Frontal cortex (tissue), 4 donors: Measurements from ENCODE around the gene PNPLA8. TPM values are rescaled to one million over a fixed set of nuclear protein-coding genes. Genes with fewer than 3 reads are reported as not detected.
"Not testable (repeated sequence)": the region's sequence is repeated elsewhere in the genome, so short reads cannot be mapped to it uniquely, and the experiment has no call there.

Source experiments
- DNase-seq, 2 donors: peaks; one replicate each; pipeline ENCODE4 v3.0.0; 2012; ENCODE audit warnings: low spot score in 2 of 2
- FAIRE-seq: peaks from 2 replicates; lab custom pipeline; 2012; peaks lifted over from hg19 to GRCh38; lab: Jason Lieb, UNC
- total RNA-seq: library from RNA; depleted of rRNA; stranded (reverse); fragments of >200 nt; gene quantifications from one replicate; pipeline ENCODE4 v1.2.3, GENCODE V29; 2014
- donor health status: control.
- donor health status: control.
- donor health status: control.

The PNPLA8 gene
- total RNA-seq, 1 donor from 2014 or later: 85.6 TPM

GRCh38 chr7:108484137-108484536 is 41.8 kb downstream of the PNPLA8 start:
- DNase-seq (no peak), FAIRE-seq (no peak)

GRCh38 chr7:108480311-108480710 is 45.6 kb downstream of the PNPLA8 start:
- FAIRE-seq: no peak
- DNase-seq: no peak

GRCh38 chr7:108479751-108480150 is 46.2 kb downstream of the PNPLA8 start:
- FAIRE-seq: peak; percentile 39

GRCh38 chr7:108479118-108479517 is 46.8 kb downstream of the PNPLA8 start:
- no peak for DNase-seq
- no peak for FAIRE-seq

More at GRCh38 chr7:108479751-108480150, 46.2 kb downstream of the PNPLA8 start:
- no peak for DNase-seq

GRCh38 chr7:108468246-108468645 is 57.7 kb downstream of the PNPLA8 start:
- FAIRE-seq (no peak), DNase-seq (no peak)

- no peak for FAIRE-seq
Measured at GRCh38 chr7:108467391-108467790, 58.5 kb downstream of the PNPLA8 start.

GRCh38 chr7:108466322-108466721 is 59.6 kb downstream of the PNPLA8 start:
- DNase-seq, FAIRE-seq: not testable (repeated sequence)

More at GRCh38 chr7:108467391-108467790, 58.5 kb downstream of the PNPLA8 start:
- DNase-seq: no peak

- FAIRE-seq (no peak), DNase-seq (no peak)
Measured at GRCh38 chr7:108464743-108465142, 61.2 kb downstream of the PNPLA8 start.

- DNase-seq (no peak), FAIRE-seq (no peak)
Measured at GRCh38 chr7:108463613-108464012, 62.3 kb downstream of the PNPLA8 start.

GRCh38 chr7:108461840-108462239 is 64.1 kb downstream of the PNPLA8 start:
- no peak for DNase-seq

GRCh38 chr7:108460964-108461363 is 65.0 kb downstream of the PNPLA8 start:
- FAIRE-seq (no peak), DNase-seq (no peak)

More at GRCh38 chr7:108461840-108462239, 64.1 kb downstream of the PNPLA8 start:
- FAIRE-seq: no peak

GRCh38 chr7:108459922-108460551 is 65.9 kb downstream of the PNPLA8 start:
- DNase-seq (peak in 1 of 2 donors; percentile 24), FAIRE-seq (no peak)

- DNase-seq: no peak
- FAIRE-seq: no peak
Measured at GRCh38 chr7:108457871-108458270, 68.1 kb downstream of the PNPLA8 start.

- FAIRE-seq (no peak), DNase-seq (no peak)
Measured at GRCh38 chr7:108456845-108457540, 68.9 kb downstream of the PNPLA8 start.

GRCh38 chr7:108455998-108456677 is 69.8 kb downstream of the PNPLA8 start, which contains the start of gene NRCAM:
Gene NRCAM (minus strand): TSS chr7:108456436. CDS start chr7:108240064, 216,372 bp downstream.
- DNase-seq (peak; percentile 79 to 81), FAIRE-seq (no peak)

- FAIRE-seq (no peak), DNase-seq (peak; percentile 44)
Measured at GRCh38 chr7:108455551-108455997, 70.4 kb downstream of the PNPLA8 start.

- FAIRE-seq (no peak), DNase-seq (peak; percentile 37 to 52)
Measured at GRCh38 chr7:108454674-108455550, 71.0 kb downstream of the PNPLA8 start.

- no peak for DNase-seq
- FAIRE-seq: no peak
Measured at GRCh38 chr7:108454317-108454673, 71.6 kb downstream of the PNPLA8 start.

GRCh38 chr7:108453320-108453719 is 72.6 kb downstream of the PNPLA8 start:
- DNase-seq (no peak), FAIRE-seq (no peak)

- DNase-seq: no peak
- no peak for FAIRE-seq
Measured at GRCh38 chr7:108452707-108453106, 73.2 kb downstream of the PNPLA8 start.
